SK-N-SH (cell line): ENCODE data around the gene TUBB6. TPM values are rescaled to one million over a fixed set of nuclear protein-coding genes. Genes with fewer than 3 reads are reported as not detected.

Source experiments
- CTCF ChIA-PET: fragments of 300-600, 350-600 bp; formaldehyde crosslinking; extraction: SDS; loops from one replicate; lab custom pipeline; 2021; lab: Yijun Ruan, JAX
- POLR2A ChIA-PET: fragments of 350-600 bp; sonication (Branson Sonifier 250); formaldehyde crosslinking; extraction: SDS; loops from one replicate; lab custom pipeline; 2020; ENCODE audit warnings: antibody characterized with exemption, inconsistent platforms; lab: Yijun Ruan, JAX
- DNase-seq: peaks from one replicate; pipeline ENCODE4 v3.0.0; 2012
- H2AFZ ChIP-seq: fragments of 200-600 bp; sonication (generic); 2 replicates; pipeline ENCODE4 v1.8.1; 2016; ENCODE audit warnings: antibody characterized with exemption, mild to moderate bottlenecking, low read depth
- H3F3A ChIP-seq: fragments of 200-600 bp; sonication (generic); replicated peaks from 2 replicates; pipeline ENCODE3; 2016; ENCODE audit warnings: antibody characterized with exemption, mild to moderate bottlenecking; ENCODE audit not compliant: insufficient read depth
- H3K27ac ChIP-seq, 2 experiments: fragments of 200-500 bp in 1 of 2; fragments of 200-600 bp in 1 of 2; sonication (Bioruptor generic) in 1 of 2; sonication (generic), shearing (Covaris generic) in 1 of 2; 2 replicates each; pipeline versions ENCODE4 v1.5.1 to v1.6.1; 2014 to 2016; ENCODE audit warnings: low read depth in 2 of 2, inconsistent platforms in 1 of 2, low read length in 1 of 2, mild to moderate bottlenecking in 1 of 2, mixed read lengths in 1 of 2
- H3K27me3 ChIP-seq: fragments of 200-600 bp; sonication (generic), shearing (Covaris generic); 2 replicates; pipeline ENCODE4 v1.6.1; 2016; ENCODE audit warnings: mixed run types; ENCODE audit not compliant: insufficient read depth
- H3K36me3 ChIP-seq, 2 experiments: fragments of 200-500 bp in 1 of 2; fragments of 200-600 bp in 1 of 2; sonication (Bioruptor generic) in 1 of 2; sonication (generic) in 1 of 2; replicated peaks in 1 of 2; 2 replicates each; pipeline versions ENCODE3 to v1.5.1; 2014 to 2016; ENCODE audit warnings: low read length in 1 of 2, mild to moderate bottlenecking in 1 of 2; ENCODE audit not compliant: insufficient read depth in 2 of 2, control insufficient read depth in 1 of 2
- H3K4me1 ChIP-seq, 2 experiments: fragments of 200-500 bp in 1 of 2; fragments of 200-600 bp in 1 of 2; sonication (Bioruptor generic) in 1 of 2; sonication (generic), shearing (Covaris generic) in 1 of 2; 2 replicates each; pipeline versions ENCODE4 v1.5.1 to v1.6.1; 2014 to 2016; ENCODE audit warnings: low read depth in 1 of 2, low read length in 1 of 2, mixed run types in 1 of 2; ENCODE audit not compliant: insufficient read depth in 2 of 2, control insufficient read depth in 1 of 2
- H3K4me2 ChIP-seq: fragments of 200-600 bp; sonication (generic), shearing (Covaris generic); 2 replicates; pipeline ENCODE4 v1.6.1; 2017; ENCODE audit warnings: mixed run types
- H3K4me3 ChIP-seq, 2 experiments: fragments of 200-500 bp in 1 of 2; fragments of 200-600 bp in 1 of 2; sonication (Bioruptor generic) in 1 of 2; sonication (generic), shearing (Covaris generic) in 1 of 2; 2 replicates each; pipeline versions ENCODE4 v1.5.1 to v1.8.1; 2014 to 2016; ENCODE audit warnings: low read depth in 2 of 2, inconsistent platforms in 1 of 2, low read length in 1 of 2, mild to moderate bottlenecking in 1 of 2, mixed read lengths in 1 of 2, moderate library complexity in 1 of 2
- H3K79me2 ChIP-seq: fragments of 200-600 bp; sonication (generic); 2 replicates; pipeline ENCODE4 v1.8.1; 2017; ENCODE audit warnings: mild to moderate bottlenecking; ENCODE audit not compliant: insufficient read depth
- H3K9ac ChIP-seq: fragments of 200-600 bp; sonication (generic); 2 replicates; pipeline ENCODE4 v1.6.1; 2017; ENCODE audit warnings: mixed run types
- H3K9me2 ChIP-seq: fragments of 200-600 bp; sonication (generic); 2 replicates; pipeline ENCODE4 v1.6.1; 2017; ENCODE audit warnings: mixed run types
- H3K9me3 ChIP-seq: fragments of 200-600 bp; sonication (generic); 2 replicates; pipeline ENCODE4 v1.6.1; 2017; ENCODE audit warnings: mixed run types, mild to moderate bottlenecking, moderate library complexity
- H4K20me1 ChIP-seq: fragments of 200-600 bp; sonication (generic); 2 replicates; pipeline ENCODE4 v1.6.1; 2017; ENCODE audit warnings: mild to moderate bottlenecking, mixed run types; ENCODE audit not compliant: insufficient read depth
- CHD2 ChIP-seq: fragments of 150-350 bp; IDR thresholded peaks from 2 replicates; pipeline ENCODE4 v1.6.1; 2018; ENCODE audit warnings: low read length; ENCODE audit not compliant: partially characterized antibody
- ELF1 ChIP-seq: IDR thresholded peaks from 2 replicates; pipeline ENCODE4 v1.4.0; 2012
- EP300 ChIP-seq, 2 experiments: IDR thresholded peaks; 2 replicates each; pipeline versions ENCODE4 v1.4.0 to v1.6.1; 2012; ENCODE audit warnings: borderline replicate concordance in 1 of 2, low read depth in 1 of 2, low read length in 1 of 2
- EZH2phosphoT487 ChIP-seq: fragments of 200-600 bp; sonication (generic); IDR thresholded peaks from 2 replicates; pipeline ENCODE4 v1.6.1; 2017; ENCODE audit warnings: low read depth, mixed run types, mild to moderate bottlenecking, antibody characterized with exemption, moderate library complexity, borderline replicate concordance
- FOXJ3 ChIP-seq: sonication (generic); formaldehyde crosslinking; IDR thresholded peaks from 2 replicates; pipeline ENCODE4 v1.5.1; 2020; ENCODE audit warnings: mild to moderate bottlenecking, missing genetic modification reagents
- FOXM1 ChIP-seq: IDR thresholded peaks from 2 replicates; pipeline ENCODE4 v1.4.0; 2012; ENCODE audit warnings: low read depth, mild to moderate bottlenecking
- GABPA ChIP-seq: IDR thresholded peaks from 2 replicates; pipeline ENCODE4 v1.4.0; 2012; ENCODE audit warnings: low read depth, mild to moderate bottlenecking
- GATA2 ChIP-seq: sonication (generic); formaldehyde crosslinking; IDR thresholded peaks from 2 replicates; pipeline ENCODE4 v1.5.0; 2020; ENCODE audit warnings: mild to moderate bottlenecking, missing genetic modification reagents
- MAX ChIP-seq: IDR thresholded peaks from 2 replicates; pipeline ENCODE4 v1.4.0; 2012; ENCODE audit warnings: low read depth
- MXI1 ChIP-seq: IDR thresholded peaks from 2 replicates; pipeline ENCODE4 v1.6.1; 2012; ENCODE audit warnings: mild to moderate bottlenecking, low read depth, low read length, improper control_type of control experiment
- NRF1 ChIP-seq: IDR thresholded peaks from 2 replicates; pipeline ENCODE4 v1.6.1; 2012; ENCODE audit warnings: low read depth, mild to moderate bottlenecking, low read length
- POLR2AphosphoS5 ChIP-seq: IDR thresholded peaks from 2 replicates; pipeline ENCODE4 v1.6.1; 2012; ENCODE audit warnings: low read depth, low read length
- REST ChIP-seq: IDR thresholded peaks from 2 replicates; pipeline ENCODE4 v1.6.1; 2012; ENCODE audit warnings: mild to moderate bottlenecking, low read depth, low read length, moderate library complexity
- TAF1 ChIP-seq: IDR thresholded peaks from 2 replicates; pipeline ENCODE4 v1.6.1; 2012; ENCODE audit warnings: low read depth, mild to moderate bottlenecking, low read length, moderate library complexity, borderline replicate concordance
- TEAD4 ChIP-seq: IDR thresholded peaks from 2 replicates; pipeline ENCODE4 v1.4.0; 2012; ENCODE audit warnings: mild to moderate bottlenecking, borderline replicate concordance; ENCODE audit not compliant: insufficient read depth
- USF1 ChIP-seq: IDR thresholded peaks from 2 replicates; pipeline ENCODE4 v1.4.0; 2012; ENCODE audit warnings: low read depth, borderline replicate concordance
- YY1 ChIP-seq: IDR thresholded peaks from 2 replicates; pipeline ENCODE4 v1.4.0; 2012; ENCODE audit warnings: low read depth, mild to moderate bottlenecking
- ZBTB33 ChIP-seq: IDR thresholded peaks from 2 replicates; pipeline ENCODE4 v1.4.0; 2012; ENCODE audit warnings: low read depth, borderline replicate concordance
- WGBS: methylation state at CpG from one replicate; pipeline ENCODE4 v1.1.6; 2017; ENCODE audit warnings: low lambda C conversion rate; 5-methylcytosine and 5-hydroxymethylcytosine counted together
- polyA plus RNA-seq, 3 experiments: library from polyadenylated mRNA; depleted of rRNA; stranded (reverse); fragments of >200 nt; gene quantifications; 2 replicates each; pipeline ENCODE4 v1.2.3, GENCODE V29; 2012
- TF ChIP-seq, protein P1 (sequence below): IDR thresholded peaks from 2 replicates; pipeline ENCODE4; 2012

TUBB6 gene
- polyA plus RNA-seq, 1 of the 3 experiments (the other 2 are of a cell fraction): 387 TPM

DNA sequence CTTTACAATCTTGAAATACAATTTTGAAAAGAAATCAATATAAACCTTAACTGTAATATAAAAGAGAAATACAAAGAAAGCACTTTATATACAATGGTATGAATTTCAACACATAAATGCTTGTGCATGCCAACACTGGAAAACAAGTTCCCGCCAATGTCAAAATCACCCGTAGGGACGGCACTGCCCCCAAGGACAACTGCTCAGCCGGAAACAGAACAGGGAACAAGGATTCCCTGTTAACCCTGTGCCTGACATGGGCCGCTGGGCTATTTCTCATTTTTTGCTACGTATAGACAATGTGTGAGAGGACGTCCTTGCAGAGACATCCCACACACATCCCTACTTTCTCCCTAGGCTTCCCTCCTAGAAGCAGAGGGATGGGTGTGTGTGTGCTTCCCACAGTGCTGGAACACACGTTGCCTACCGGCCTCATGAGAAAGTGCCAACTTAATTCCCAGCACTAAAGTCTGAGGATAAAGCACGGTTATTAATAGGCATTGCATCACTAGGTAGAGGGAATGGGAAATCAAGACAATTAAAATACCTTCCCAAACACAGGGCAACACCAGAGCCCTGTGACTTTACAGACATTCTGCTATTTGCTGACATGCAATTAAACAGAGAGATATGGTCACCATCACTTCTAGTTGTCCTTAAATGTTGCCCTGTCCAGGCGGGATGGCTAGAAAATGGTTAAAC is 54.6 kb downstream of the TUBB6 start (continued):
- TF ChIP-seq, protein P1, sequence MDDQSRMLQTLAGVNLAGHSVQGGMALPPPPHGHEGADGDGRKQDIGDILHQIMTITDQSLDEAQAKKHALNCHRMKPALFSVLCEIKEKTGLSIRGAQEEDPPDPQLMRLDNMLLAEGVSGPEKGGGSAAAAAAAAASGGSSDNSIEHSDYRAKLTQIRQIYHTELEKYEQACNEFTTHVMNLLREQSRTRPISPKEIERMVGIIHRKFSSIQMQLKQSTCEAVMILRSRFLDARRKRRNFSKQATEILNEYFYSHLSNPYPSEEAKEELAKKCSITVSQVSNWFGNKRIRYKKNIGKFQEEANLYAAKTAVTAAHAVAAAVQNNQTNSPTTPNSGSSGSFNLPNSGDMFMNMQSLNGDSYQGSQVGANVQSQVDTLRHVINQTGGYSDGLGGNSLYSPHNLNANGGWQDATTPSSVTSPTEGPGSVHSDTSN: no peak
- TF ChIP-seq GATA2 (CRISPR knock-in tag) (no peak), GABPA (no peak), YY1 (no peak)

- H3K79me2 ChIP-seq: peaks cover 46% of the 10 kb centered on the region
- H3K9me3 ChIP-seq: no peaks in the 10 kb centered on the region
- no peak for DNase-seq
- no peak overlapping the region for H2AFZ ChIP-seq
- H3K27ac ChIP-seq: no peak overlapping the region
- no peaks in the 10 kb centered on the region for H3K27me3 ChIP-seq
- TF ChIP-seq REST (no peak), POLR2AphosphoS5 (no peak), USF1 (no peak), FOXM1 (no peak), TAF1 (no peak), CHD2 (no peak), GABPA (no peak), TEAD4 (no peak), ZBTB33 (no peak), EP300 (IDR thresholded peaks at IDR 0.05; ENCODE audit: borderline replicate concordance in 1 of 2, low read depth in 1 of 2, low read length in 1 of 2) (no peak), FOXJ3 (CRISPR knock-in tag) (no peak), NRF1 (no peak), MAX (no peak), GATA2 (CRISPR knock-in tag) (no peak), ELF1 (no peak), EZH2phosphoT487 (no peak), MXI1 (no peak)
- TF ChIP-seq, protein P1: no peak
- TF ChIP-seq, all 33 proteins: peak for 0
- Histone ChIP-seq H3K9ac (no peak overlapping the region), H3K4me1 (peaks cover 0 to 9% of the 10 kb centered on the region in 2 experiments; a peak in 2 of 4 replicates), H3F3A (peaks cover 5% of the 10 kb centered on the region), H3K4me3 (no peak overlapping the region), H3K9me2 (no peaks in the 10 kb centered on the region), H3K36me3 (peaks cover 46 to 47% of the 10 kb centered on the region in 2 experiments), H3K4me2 (no peak overlapping the region), H4K20me1 (no peaks in the 10 kb centered on the region; the same call in 1 of the 2 replicates)
- ChIA-PET POLR2A (no interaction called here), CTCF (interaction anchor here (1.6 kb wide), 1 partner anchor 39 kb away, joined by 4 read pairs; no protein-coding TSS in a partner anchor)
- WGBS: 96% methylated on average over 8 of the region's 8 CpGs
Measured at GRCh38 chr18:12366379-12366778, 58.3 kb downstream of the TUBB6 start.
